Heart right ventricle (tissue), 16 donors: ENCODE data around the gene ZFP69. TPM values are rescaled to one million over a fixed set of nuclear protein-coding genes. Genes with fewer than 3 reads are reported as not detected.

Source experiments
- ATAC-seq, 8 donors: fragments of 200-7000 bp; cut with Tn5 transposase; one replicate each; pipeline ENCODE4 v1.9.1; 2020; ENCODE audit warnings: mild to moderate bottlenecking in 8 of 8, moderate library complexity in 8 of 8, moderate number of reproducible peaks in 1 of 8
- DNase-seq, 2 donors: peaks; one replicate each; pipeline ENCODE4 v3.0.0-alpha.2; 2020
- H3K27ac ChIP-seq, 10 donors: fragments of 200-600 bp; sonication (generic) in 2 of 10; one replicate each; pipeline versions ENCODE4 v1.5.0 to v1.8.0; 2020 to 2022; ENCODE audit warnings: mild to moderate bottlenecking in 3 of 10
- H3K27me3 ChIP-seq, 7 donors: fragments of 200-600 bp; one replicate each; pipeline ENCODE4 v1.8.0; 2021 to 2022; ENCODE audit warnings: mild to moderate bottlenecking in 2 of 7
- H3K36me3 ChIP-seq, 9 donors: fragments of 200-600 bp; sonication (generic) in 1 of 9; one replicate each; pipeline versions ENCODE4 v1.5.0 to v1.8.0; 2020 to 2022; ENCODE audit warnings: mild to moderate bottlenecking in 2 of 9
- H3K4me1 ChIP-seq, 9 donors: fragments of 200-600 bp; sonication (generic) in 1 of 9; one replicate each; pipeline versions ENCODE4 v1.5.0 to v1.8.0; 2020 to 2022; ENCODE audit warnings: mild to moderate bottlenecking in 4 of 9
- H3K4me3 ChIP-seq, 10 donors: fragments of 200-600 bp; sonication (generic) in 2 of 10; one replicate each; pipeline versions ENCODE4 v1.5.0 to v1.8.0; 2020 to 2022; ENCODE audit warnings: mild to moderate bottlenecking in 7 of 10, moderate library complexity in 2 of 10
- H3K9me3 ChIP-seq, 11 donors: fragments of 200-600 bp in 10 of 11; sonication (generic) in 2 of 11; one replicate each; pipeline versions ENCODE4 v1.5.0 to v1.8.0; 2013 to 2022; ENCODE audit warnings: mild to moderate bottlenecking in 2 of 11, control low read depth in 1 of 11, moderate library complexity in 1 of 11
- CTCF ChIP-seq, 9 donors: fragments of 200-600 bp; sonication (generic) in 2 of 9; IDR thresholded peaks; one replicate each; pipeline versions ENCODE4 v1.5.0 to v1.8.0; 2021 to 2022; ENCODE audit warnings: antibody characterized with exemption in 9 of 9, mild to moderate bottlenecking in 5 of 9, moderate library complexity in 1 of 9
- WGBS, 2 donors: extraction: QIAGEN DNeasy Blood & Tissue Kit; methylation state at CpG; one replicate each; pipeline ENCODE4 v1.1.7; 2013; ENCODE audit warnings: inconsistent platforms in 1 of 2; 5-methylcytosine and 5-hydroxymethylcytosine counted together
- intact Hi-C, 10 donors: fragments of 100-400 bp; cut with DNase I; formaldehyde crosslinking; loops; one replicate each; pipeline versions ENCODE4 v1.11.1 to v1.14.2; 2022
- polyA plus RNA-seq, 2 donors: library from polyadenylated mRNA; stranded (reverse); fragments of 200-250 nt; gene quantifications; one replicate each; pipeline ENCODE4 v1.2.3, GENCODE V29; 2013
- total RNA-seq, 10 donors: library from RNA; stranded (reverse); fragmentation: NEBNext Ultra II Directional in 3 of 10; extraction: Animal tissue kit (Norgen Biotek cat#: 25700) in 3 of 10; gene quantifications; one replicate each; pipeline versions ENCODE4 v1.2.1 to v1.2.4, GENCODE V29; 2021 to 2023
- donor health status: Arrhythmogenic right ventricular cardiomyopathy.
- donor health status: ischemic (EF 13 %, LVEDD 7.1; RV severe dilation, severe dysfunction).
- donor health status: healthy with polysubstance abuse.
- donor health status: DM: no; HTN: yes; CAD: no.
- donor health status: DM: no; HTN: no; CAD: no.
- donor health status: ischemic (EF 25% LVEDD 6.9; RV normal size, moderate dysfunction).
- donor health status: ischemic (EF 25% LVEDD 5.7; RV mildly dilated, moderate dysfunction).
- donor health status: healthy.
- donor health status: DM: yes; HTN: yes; CAD: no.
- donor health status: Ischemic cardiomyopathy.
- donor health status: ischemic (EF 35%, LVEDD 5.7; RV mildly dilated, moderate dysfunction).
- donor health status: nonischemic (EF 11% LVEDD 7.7; RV severe dilation, severe dysfunction).
- donor health status: DM: yes; HTN: yes; CAD: no.
- donor health status: PGD.
- donor health status: ischemic (EF 29% LVEDD 5.4; RV normal size, mild dysfunction).
- donor health status: nonischemic (EF 23%, LVEDD 6.1; RV moderate dilation, normal function).

ZFP69 gene
- total and polyA plus RNA-seq, 12 donors, result 1.1 to 2.6 (median 1.4) TPM

GRCh38 chr1:40450495-40451237, 26.4 kb upstream of the ZFP69 start:
- no peak for TF ChIP-seq CTCF (IDR thresholded peaks at IDR 0.05)
- H3K4me1 ChIP-seq, result peaks cover 0 to 17% (median 10%) of the 10 kb centered on the region in 9 donors
- H3K9me3 ChIP-seq, result peaks cover 0 to 64% (median 7%) of the 10 kb centered on the region in 11 donors
- peak overlapping the region; percentile 33 to 88 (median 78) for H3K4me3 ChIP-seq
- peak overlapping the region in 9 of 10 donors; percentile 52 to 91 (median 83) for H3K27ac ChIP-seq
- H3K27me3 ChIP-seq, result no peaks in the 10 kb centered on the region
- WGBS, 2 donors, result 16 to 22% methylated on average over 22 of the region's 22 CpGs
- intact Hi-C loops, result loop anchor here in 1 of 10 donors (5.0 kb wide), 1 partner anchor 1212 kb away; no protein-coding TSS in a partner anchor
- ATAC-seq (peak in 7 of 8 donors; percentile 13 to 54 (median 40)), DNase-seq (no peak)
- H3K36me3 ChIP-seq, result peaks cover 0 to 16% (median 2%) of the 10 kb centered on the region in 9 donors

- WGBS, 2 donors, result 90 to 97% methylated on average over 1 of the region's 1 CpG
- no peak for ATAC-seq
Observed at GRCh38 chr1:40451238-40451585, 25.9 kb upstream of the ZFP69 start.

GRCh38 chr1:40454873-40455272, 22.2 kb upstream of the ZFP69 start:
- intact Hi-C loops, result loop anchor here in 1 of 10 donors (5.0 kb wide), 1 partner anchor 1207 kb away; no protein-coding TSS in a partner anchor

More at GRCh38 chr1:40451238-40451585, 25.9 kb upstream of the ZFP69 start:
- Histone ChIP-seq H3K27me3 (no peaks in the 10 kb centered on the region), H3K4me1 (peaks cover 0 to 17% (median 10%) of the 10 kb centered on the region in 9 donors), H3K36me3 (peaks cover 0 to 20% (median 4%) of the 10 kb centered on the region in 9 donors), H3K9me3 (peaks cover 0 to 64% (median 10%) of the 10 kb centered on the region in 11 donors), H3K4me3 (peak overlapping the region in 5 of 10 donors; percentile 78 to 82 (median 80)), H3K27ac (peak overlapping the region in 3 of 10 donors; percentile 85 to 91 (median 87))
- TF ChIP-seq CTCF (IDR thresholded peaks at IDR 0.05), result no peak
- intact Hi-C loops, result loop anchor here in 1 of 10 donors (5.0 kb wide), 1 partner anchor 1211 kb away; no protein-coding TSS in a partner anchor
- no peak for DNase-seq

More at GRCh38 chr1:40454873-40455272, 22.2 kb upstream of the ZFP69 start:
- no peak for TF ChIP-seq CTCF (IDR thresholded peaks at IDR 0.05)
- Histone ChIP-seq H3K27me3 (no peaks in the 10 kb centered on the region), H3K4me1 (peaks cover 0 to 10% (median 6%) of the 10 kb centered on the region in 9 donors), H3K27ac (no peak overlapping the region), H3K9me3 (peaks cover 0 to 84% (median 42%) of the 10 kb centered on the region in 11 donors), H3K4me3 (no peak overlapping the region), H3K36me3 (peaks cover 0 to 57% (median 33%) of the 10 kb centered on the region in 9 donors)
- no peak for ATAC-seq
- no peak for DNase-seq
- WGBS, 2 donors, result 76 to 96% methylated on average over 1 of the region's 1 CpG
